Osteocyte (in vitro differentiated cells): ENCODE measurements around the gene GNB1. TPM values are rescaled to one million over a fixed set of nuclear protein-coding genes. Genes with fewer than 3 reads are reported as not detected.

Experiments
- DNase-seq: peaks from one replicate; pipeline ENCODE4 v3.0.0; 2021; ENCODE audit warnings: mixed read lengths; ENCODE audit not compliant: unreplicated experiment; ENCODE audit errors: extremely low spot score
- H3K27ac Mint-ChIP-seq: one replicate; pipeline ENCODE4 v1.8.0; 2021; ENCODE audit warnings: mild to moderate bottlenecking, mixed read lengths; ENCODE audit not compliant: unreplicated experiment
- H3K27me3 Mint-ChIP-seq: one replicate; pipeline ENCODE4 v1.8.0; 2021; ENCODE audit warnings: mixed read lengths; ENCODE audit not compliant: unreplicated experiment
- H3K36me3 Mint-ChIP-seq: one replicate; pipeline ENCODE4 v1.8.0; 2021; ENCODE audit warnings: mixed read lengths; ENCODE audit not compliant: unreplicated experiment
- H3K4me1 Mint-ChIP-seq: one replicate; pipeline ENCODE4 v1.8.0; 2021; ENCODE audit warnings: mixed read lengths; ENCODE audit not compliant: unreplicated experiment
- H3K4me3 Mint-ChIP-seq: one replicate; pipeline ENCODE4 v1.8.0; 2021; ENCODE audit warnings: mild to moderate bottlenecking, moderate library complexity, mixed read lengths; ENCODE audit not compliant: unreplicated experiment
- H3K9me3 Mint-ChIP-seq: one replicate; pipeline ENCODE4 v1.8.0; 2021; ENCODE audit warnings: mixed read lengths; ENCODE audit not compliant: unreplicated experiment
- CTCF ChIP-seq: fragments of 200-600 bp; sonication (generic); IDR thresholded peaks from 2 replicates; pipeline ENCODE4 v1.5.0; 2021; ENCODE audit warnings: antibody characterized with exemption, mild to moderate bottlenecking, moderate library complexity
- total RNA-seq: library from RNA; stranded (reverse); gene quantifications from 2 replicates; pipeline ENCODE4 v1.2.1, GENCODE V29; 2021

GNB1 gene
- total RNA-seq, 1 donor from 2014 or later = 407 TPM

GRCh38 chr1:1906185-1907097 lies 15.6 kb upstream of the GNB1 start:
- H3K27me3 Mint-ChIP-seq = no peaks in the 10 kb centered on the region
- H3K4me3 Mint-ChIP-seq = peak overlapping the region; percentile 47
- peak overlapping the region; percentile 73 for H3K27ac Mint-ChIP-seq
- H3K36me3 Mint-ChIP-seq = no peaks in the 10 kb centered on the region
- DNase-seq = peak; percentile 94
- H3K9me3 Mint-ChIP-seq = no peaks in the 10 kb centered on the region
- H3K4me1 Mint-ChIP-seq = peaks cover 30% of the 10 kb centered on the region
- TF ChIP-seq CTCF = peak; percentile 93

GRCh38 chr1:1903224-1903623 lies 12.3 kb upstream of the GNB1 start:
- no peak overlapping the region for H3K4me3 Mint-ChIP-seq
- H3K27ac Mint-ChIP-seq = no peak overlapping the region
- H3K36me3 Mint-ChIP-seq = no peaks in the 10 kb centered on the region
- H3K27me3 Mint-ChIP-seq = no peaks in the 10 kb centered on the region
- no peaks in the 10 kb centered on the region for H3K9me3 Mint-ChIP-seq
- no peak for TF ChIP-seq CTCF
- peaks cover 21% of the 10 kb centered on the region for H3K4me1 Mint-ChIP-seq
- no peak for DNase-seq

GRCh38 chr1:1901641-1902294 lies 10.9 kb upstream of the GNB1 start:
- Mint-ChIP-seq H3K9me3 (no peaks in the 10 kb centered on the region), H3K27ac (no peak overlapping the region), H3K27me3 (no peaks in the 10 kb centered on the region), H3K4me1 (peaks cover 7% of the 10 kb centered on the region), H3K4me3 (no peak overlapping the region), H3K36me3 (no peaks in the 10 kb centered on the region)
- no peak for DNase-seq
- no peak for TF ChIP-seq CTCF

- H3K27ac Mint-ChIP-seq = no peak overlapping the region
- H3K9me3 Mint-ChIP-seq = no peaks in the 10 kb centered on the region
- no peak for TF ChIP-seq CTCF
- H3K36me3 Mint-ChIP-seq = no peaks in the 10 kb centered on the region
- DNase-seq = no peak
- H3K27me3 Mint-ChIP-seq = no peaks in the 10 kb centered on the region
- peaks cover 1% of the 10 kb centered on the region for H3K4me1 Mint-ChIP-seq
- H3K4me3 Mint-ChIP-seq = no peak overlapping the region
Observed at GRCh38 chr1:1900883-1901640, 10.2 kb upstream of the GNB1 start.
